AG09309 (cell line): ENCODE measurements around the gene DLGAP1.

Source experiments
- DNase-seq: peaks from one replicate; pipeline ENCODE4 v3.0.0-alpha.2; 2010; ENCODE audit warnings: low read depth
- H3K4me3 ChIP-seq: 2 replicates; pipeline ENCODE4 v1.5.1; 2011; ENCODE audit warnings: mild to moderate bottlenecking, low read depth, low read length, moderate library complexity; ENCODE audit not compliant: control insufficient read depth
- TF ChIP-seq, protein P1 (sequence below): IDR thresholded peaks from 2 replicates; pipeline ENCODE4 v1.5.1; 2011; ENCODE audit warnings: mild to moderate bottlenecking, low read depth, low read length, inconsistent platforms; ENCODE audit not compliant: insufficient read depth, control insufficient read depth; ENCODE audit errors: missing control alignments

Gene DLGAP1

DNA sequence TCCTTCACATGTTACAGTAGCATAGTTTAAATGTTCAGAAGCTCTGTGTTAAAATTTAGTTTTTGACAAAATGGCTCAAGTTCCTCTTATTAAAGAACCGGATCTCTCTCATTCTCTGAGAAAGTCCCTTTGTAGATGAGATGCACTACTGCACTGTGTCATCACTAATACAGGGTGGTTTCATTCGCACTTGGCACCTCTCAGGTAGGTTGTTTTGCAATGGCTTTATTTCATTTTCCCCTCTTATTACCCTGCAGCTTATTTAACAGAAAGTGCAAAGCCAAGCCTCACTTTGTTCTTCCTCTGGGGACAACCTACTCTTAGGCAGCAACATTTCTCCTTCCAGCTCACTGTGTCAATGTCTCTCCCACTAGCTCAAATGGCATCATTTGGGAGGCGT is 185.1 kb downstream of the DLGAP1 start:
- DNase-seq: no peak
- H3K4me3 ChIP-seq: no peak overlapping the region
- TF ChIP-seq, protein P1, sequence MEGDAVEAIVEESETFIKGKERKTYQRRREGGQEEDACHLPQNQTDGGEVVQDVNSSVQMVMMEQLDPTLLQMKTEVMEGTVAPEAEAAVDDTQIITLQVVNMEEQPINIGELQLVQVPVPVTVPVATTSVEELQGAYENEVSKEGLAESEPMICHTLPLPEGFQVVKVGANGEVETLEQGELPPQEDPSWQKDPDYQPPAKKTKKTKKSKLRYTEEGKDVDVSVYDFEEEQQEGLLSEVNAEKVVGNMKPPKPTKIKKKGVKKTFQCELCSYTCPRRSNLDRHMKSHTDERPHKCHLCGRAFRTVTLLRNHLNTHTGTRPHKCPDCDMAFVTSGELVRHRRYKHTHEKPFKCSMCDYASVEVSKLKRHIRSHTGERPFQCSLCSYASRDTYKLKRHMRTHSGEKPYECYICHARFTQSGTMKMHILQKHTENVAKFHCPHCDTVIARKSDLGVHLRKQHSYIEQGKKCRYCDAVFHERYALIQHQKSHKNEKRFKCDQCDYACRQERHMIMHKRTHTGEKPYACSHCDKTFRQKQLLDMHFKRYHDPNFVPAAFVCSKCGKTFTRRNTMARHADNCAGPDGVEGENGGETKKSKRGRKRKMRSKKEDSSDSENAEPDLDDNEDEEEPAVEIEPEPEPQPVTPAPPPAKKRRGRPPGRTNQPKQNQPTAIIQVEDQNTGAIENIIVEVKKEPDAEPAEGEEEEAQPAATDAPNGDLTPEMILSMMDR: no peak

DNA sequence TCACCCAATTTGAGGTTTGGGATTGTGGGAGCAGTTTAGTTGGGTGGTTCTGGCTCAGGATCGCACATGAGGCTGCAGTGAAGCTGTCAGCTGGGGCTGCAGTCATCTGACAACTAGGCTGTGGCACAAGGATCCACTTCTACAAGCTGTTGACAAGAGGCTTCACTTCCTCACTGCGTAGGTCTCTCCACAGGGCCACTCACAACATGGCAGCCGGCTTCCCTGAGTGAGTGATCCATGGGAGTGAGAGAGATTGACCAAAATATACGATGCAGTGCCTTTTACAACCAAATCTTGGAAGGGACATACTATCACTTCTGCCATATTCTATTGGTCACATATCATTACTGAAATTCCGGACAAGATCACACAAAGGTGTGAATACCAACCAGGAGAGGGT is 187.5 kb downstream of the DLGAP1 start:
- TF ChIP-seq, protein P1: no peak
- H3K4me3 ChIP-seq: no peak overlapping the region
- DNase-seq: no peak

DNA sequence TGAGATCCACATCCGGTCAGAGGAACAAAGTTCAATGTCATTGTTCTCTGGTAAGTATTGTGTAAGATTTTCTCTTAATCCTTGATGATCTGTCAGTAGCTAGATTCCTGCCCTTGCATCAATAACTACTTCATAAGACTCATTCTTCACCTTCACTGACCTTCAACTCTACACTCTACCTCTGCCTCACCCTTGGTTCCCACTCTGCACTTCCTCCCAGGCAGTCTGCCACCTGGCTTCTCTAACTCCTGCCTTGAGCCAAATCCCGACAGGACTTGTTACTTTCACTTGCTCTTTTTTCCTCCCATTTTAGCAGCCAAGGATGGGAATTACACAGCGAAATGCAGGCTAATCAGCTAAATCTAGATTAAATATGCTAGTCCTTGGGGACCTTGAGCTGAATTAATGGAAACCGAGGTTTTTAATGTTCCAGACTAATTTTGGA is 190.7 kb downstream of the DLGAP1 start:
- H3K4me3 ChIP-seq: no peak overlapping the region
- no peak for DNase-seq
- TF ChIP-seq, protein P1: no peak

DNA sequence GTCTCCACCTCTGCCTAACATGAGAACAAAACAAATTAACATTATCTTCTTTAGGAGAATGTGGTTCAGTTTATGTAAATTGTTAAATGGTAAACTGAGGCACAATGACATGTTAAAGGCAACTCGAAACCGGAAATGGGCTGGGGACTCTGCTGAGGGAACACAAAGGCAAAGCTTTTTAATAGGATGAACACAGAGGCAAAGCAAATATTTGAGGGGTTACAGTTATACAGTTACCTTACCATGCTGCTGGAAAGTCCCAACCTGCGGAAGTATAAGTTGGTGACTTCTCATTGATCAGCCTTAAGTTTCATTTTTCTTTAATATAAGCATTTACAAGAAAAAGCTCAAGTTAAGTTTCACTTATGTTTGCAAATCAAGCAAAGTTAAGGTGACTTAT is 195.0 kb downstream of the DLGAP1 start:
- DNase-seq: no peak
- H3K4me3 ChIP-seq: no peak overlapping the region
- TF ChIP-seq, protein P1: no peak

DNA sequence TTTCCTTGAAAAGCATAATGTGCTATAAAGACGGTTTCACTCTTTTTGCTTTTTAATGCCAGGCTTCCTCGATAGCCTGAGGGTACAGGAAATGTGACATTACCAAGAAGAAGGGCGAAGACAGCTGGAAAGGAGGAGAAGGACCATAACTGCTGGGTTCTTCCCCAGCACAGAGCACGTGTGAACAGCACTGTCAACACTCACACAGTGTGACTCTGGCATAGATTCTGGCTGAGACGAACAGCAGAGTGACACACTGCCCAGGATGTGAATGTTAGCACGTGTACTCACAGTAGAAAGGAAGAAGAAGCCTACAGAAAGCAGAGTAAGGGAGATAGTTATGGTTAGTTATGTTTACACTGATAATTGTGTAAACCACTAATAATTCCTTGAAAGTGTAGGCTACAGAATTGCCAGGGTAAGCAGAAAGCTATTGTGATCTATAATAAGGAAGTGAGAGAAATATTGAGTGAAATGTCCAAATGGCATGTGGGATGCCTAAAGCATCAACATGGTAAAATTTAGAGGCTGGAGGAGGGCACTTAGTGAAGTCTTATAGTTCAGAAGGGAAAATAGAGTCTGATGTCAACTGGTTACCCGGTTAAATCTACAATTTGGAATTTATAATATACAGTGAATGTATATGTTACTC is 198.2 kb downstream of the DLGAP1 start:
- no peak for DNase-seq
- TF ChIP-seq, protein P1: no peak
- no peak overlapping the region for H3K4me3 ChIP-seq

DNA sequence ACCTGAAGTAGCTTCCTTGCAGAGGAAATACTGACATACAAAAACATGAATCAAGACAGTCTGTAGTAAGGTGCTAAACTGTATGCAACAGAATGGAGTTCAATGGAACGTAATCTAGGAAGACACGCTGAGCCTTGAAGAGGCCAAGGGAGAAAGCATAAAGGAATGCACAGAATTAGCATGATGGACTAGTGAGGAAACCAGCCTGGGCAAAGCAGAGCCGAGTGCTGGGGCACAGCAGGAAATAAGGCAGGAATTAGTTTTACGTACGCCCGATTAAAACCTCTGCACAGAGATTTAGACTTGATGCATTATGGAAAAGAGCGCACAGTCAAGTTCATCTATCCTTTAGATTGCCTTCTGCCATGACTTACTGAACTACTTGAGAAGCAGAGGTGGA is 200.3 kb downstream of the DLGAP1 start:
- DNase-seq: no peak
- TF ChIP-seq, protein P1: no peak
- no peak overlapping the region for H3K4me3 ChIP-seq

DNA sequence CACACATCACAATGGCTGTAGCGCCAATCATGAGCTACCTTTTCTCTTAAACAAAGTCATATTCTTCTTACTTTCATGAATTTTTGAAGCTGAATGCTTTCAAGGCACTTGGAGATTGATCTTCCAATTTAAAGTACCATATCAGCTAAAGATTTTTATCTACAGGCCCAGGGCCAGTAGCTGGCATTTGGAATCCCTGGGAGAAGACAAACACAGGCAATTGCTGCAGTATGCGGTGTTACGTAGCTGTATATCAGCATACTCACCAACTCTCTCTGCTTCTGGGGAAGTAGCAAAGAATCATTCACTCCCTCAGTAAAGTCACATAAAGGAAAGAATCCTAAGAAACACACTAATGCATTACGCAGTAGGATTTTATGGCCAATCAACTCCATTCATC is 202.3 kb downstream of the DLGAP1 start:
- TF ChIP-seq, protein P1: no peak
- no peak overlapping the region for H3K4me3 ChIP-seq

More for the DNA sequence above, 202.3 kb downstream of the DLGAP1 start:
- no peak for DNase-seq
